Measurements from ENCODE around the gene CD99. TPM values are rescaled to one million over a fixed set of nuclear protein-coding genes. Genes with fewer than 3 reads are reported as not detected.

Gene CD99
- polyA plus RNA-seq, 1 of the 3 experiments (the other 2 are of a cell fraction) = 346 TPM

GRCh38 chrX:2719774-2720447 lies 28.8 kb downstream of the CD99 start (continued):
- no peak for TF ChIP-seq REST (IDR thresholded peaks at IDR 0.05; ENCODE audit: low read depth, low read length)
- no peak for TF ChIP-seq GABPA (IDR thresholded peaks at IDR 0.05; ENCODE audit: low read depth)
- no peak for TF ChIP-seq YY1 (IDR thresholded peaks at IDR 0.05; ENCODE audit: low read depth)
- TF ChIP-seq JUND (IDR thresholded peaks at IDR 0.05) = no peak
- TF ChIP-seq NRF1 (IDR thresholded peaks at IDR 0.05; ENCODE audit: low read depth, low read length) = no peak
- TF ChIP-seq MAX (IDR thresholded peaks at IDR 0.05; ENCODE audit: low read depth) = no peak
- no peak for TF ChIP-seq FOXM1 (IDR thresholded peaks at IDR 0.05; ENCODE audit: low read depth)
- no peak for TF ChIP-seq IRF3 (IDR thresholded peaks at IDR 0.05; ENCODE audit: low read depth, low read length)
- TF ChIP-seq TAF1 (IDR thresholded peaks at IDR 0.05; ENCODE audit: borderline replicate concordance, low read depth, low read length) = no peak
- TF ChIP-seq CHD2 (IDR thresholded peaks at IDR 0.05; ENCODE audit: low read length, partially characterized antibody) = no peak
- no peak for TF ChIP-seq ZBTB33 (IDR thresholded peaks at IDR 0.05; ENCODE audit: borderline replicate concordance, low read depth)
- TF ChIP-seq MEF2A (IDR thresholded peaks at IDR 0.05; ENCODE audit: borderline replicate concordance, low read depth) = no peak

- no peaks in the 10 kb centered on the region for H3F3A ChIP-seq (replicated peaks; ENCODE audit: insufficient read depth)
- no peaks in the 10 kb centered on the region for H3K4me1 ChIP-seq (ENCODE audit: control insufficient read depth in 1 of 2, insufficient read depth in 2 of 2, low read depth in 1 of 2, low read length in 1 of 2)
- 69% methylated on average over 17 of the region's 20 CpGs for WGBS (ENCODE audit: low lambda C conversion rate)
- H3K36me3 ChIP-seq (replicated peaks in 1 of 2; ENCODE audit: control insufficient read depth in 1 of 2, insufficient read depth in 2 of 2, low read length in 1 of 2) = peaks cover 0 to 32% of the 10 kb centered on the region in 2 experiments
- H3K4me2 ChIP-seq = no peak overlapping the region
- H3K79me2 ChIP-seq (ENCODE audit: insufficient read depth) = no peaks in the 10 kb centered on the region
- H2AFZ ChIP-seq (ENCODE audit: low read depth) = no peak overlapping the region
- CTCF ChIA-PET = no interaction called here
- peaks cover 34% of the 10 kb centered on the region; the same call in 1 of the 2 replicates for H3K27me3 ChIP-seq (ENCODE audit: insufficient read depth)
- no peak overlapping the region for H3K27ac ChIP-seq (ENCODE audit: low read depth in 2 of 2, low read length in 1 of 2)
- no peak overlapping the region for H3K9ac ChIP-seq
- H4K20me1 ChIP-seq (ENCODE audit: insufficient read depth) = no peaks in the 10 kb centered on the region
- no peak overlapping the region for H3K4me3 ChIP-seq (ENCODE audit: low read depth in 2 of 2, low read length in 1 of 2)
- H3K9me2 ChIP-seq = no peaks in the 10 kb centered on the region
- POLR2A ChIA-PET = no interaction called here
- no peaks in the 10 kb centered on the region for H3K9me3 ChIP-seq
- TF ChIP-seq TEAD4 (IDR thresholded peaks at IDR 0.05; ENCODE audit: borderline replicate concordance, insufficient read depth) (no peak), CHD2 (IDR thresholded peaks at IDR 0.05; ENCODE audit: low read length, partially characterized antibody) (no peak), YY1 (IDR thresholded peaks at IDR 0.05; ENCODE audit: low read depth) (no peak), GABPA (IDR thresholded peaks at IDR 0.05; ENCODE audit: low read depth) (no peak), EZH2phosphoT487 (IDR thresholded peaks at IDR 0.05; ENCODE audit: borderline replicate concordance, low read depth) (no peak), TAF1 (IDR thresholded peaks at IDR 0.05; ENCODE audit: borderline replicate concordance, low read depth, low read length) (no peak), REST (IDR thresholded peaks at IDR 0.05; ENCODE audit: low read depth, low read length) (no peak)
- DNase-seq = no peak
These were observed 32.3 kb downstream of the CD99 start for GRCh38 chrX:2723286-2723879.
